HepG2 (cell line): ENCODE data around the gene CHCHD1. TPM values are rescaled to one million over a fixed set of nuclear protein-coding genes. Genes with fewer than 3 reads are reported as not detected.
A peak's percentile ranks its signal among the peaks of the same experiment; 100 is the strongest.

ENCODE experiments used
- GABPA ChIP-seq, 2 experiments: IDR thresholded peaks; 2 replicates each; pipeline ENCODE4 v1.6.1; 2011 to 2016; ENCODE audit warnings: low read depth in 2 of 2, low read length in 1 of 2, missing biosample characterization in 1 of 2, missing genetic modification characterization in 1 of 2
- HBP1 ChIP-seq: IDR thresholded peaks from 2 replicates; pipeline ENCODE4 v1.6.1; 2016; ENCODE audit warnings: low read depth, control low read depth
- HDAC1 ChIP-seq: sonication (generic); formaldehyde crosslinking; IDR thresholded peaks from 2 replicates; pipeline ENCODE4 v1.5.1; 2020; ENCODE audit warnings: mild to moderate bottlenecking, missing genetic modification reagents
- PATZ1 ChIP-seq: sonication (generic); formaldehyde crosslinking; IDR thresholded peaks from 2 replicates; pipeline ENCODE4 v1.4.0; 2020; ENCODE audit warnings: missing genetic modification reagents
- ZFP90 ChIP-seq: sonication (generic); formaldehyde crosslinking; IDR thresholded peaks from 2 replicates; pipeline ENCODE4 v1.8.0; 2022; ENCODE audit warnings: missing genetic modification reagents, mild to moderate bottlenecking, inconsistent platforms, borderline replicate concordance
- ZMYM3 ChIP-seq: sonication (generic); formaldehyde crosslinking; IDR thresholded peaks from 2 replicates; pipeline ENCODE4 v1.5.1; 2020; ENCODE audit warnings: mild to moderate bottlenecking, missing genetic modification reagents
- ZNF18 ChIP-seq: sonication (generic); formaldehyde crosslinking; IDR thresholded peaks from 2 replicates; pipeline ENCODE4 v1.8.0; 2022; ENCODE audit warnings: mild to moderate bottlenecking, missing genetic modification reagents; ENCODE audit not compliant: insufficient replicate concordance
- ZNF570 ChIP-seq: sonication (generic); formaldehyde crosslinking; IDR thresholded peaks from 2 replicates; pipeline ENCODE4 v1.4.0; 2020; ENCODE audit warnings: mild to moderate bottlenecking, missing genetic modification reagents, borderline replicate concordance
- polyA plus RNA-seq, 8 experiments: library from polyadenylated mRNA; depleted of rRNA in 3 of 8; stranded (reverse) in 7 of 8; unstranded in 1 of 8; fragments of >200 nt; fragmentation: Illumina TruSeq in 4 of 8; extraction: Trizol in 4 of 8; gene quantifications; 2 replicates each; pipeline versions ENCODE4 v1.2.1 to v1.2.3, GENCODE V29; 2011 to 2016; ENCODE audit warnings: low read depth in 4 of 8, missing spikeins in 1 of 8, mixed read lengths in 1 of 8; ENCODE audit not compliant: insufficient read depth in 1 of 8
- total RNA-seq, 5 experiments: library from RNA; depleted of rRNA; stranded (reverse); fragments of >200 nt; fragmentation: Illumina TruSeq; extraction: Trizol; gene quantifications; 2 replicates each; pipeline ENCODE4 v1.2.3, GENCODE V29; 2016; ENCODE audit warnings: low read depth in 1 of 5

CHCHD1 gene
- total and polyA plus RNA-seq, 2 of the 13 experiments (the other 11 are each of a cell fraction or from before 2014, with no cell fraction given), result 36.9 to 71.2 TPM

- TF ChIP-seq HBP1 (CRISPR knock-in tag), result no peak
- TF ChIP-seq GABPA (IDR thresholded peaks at IDR 0.05; ENCODE audit: low read depth, low read length), result 0 out of 2 replicates have a peak, but pooled peaks have one; percentile 20
- TF ChIP-seq GABPA (CRISPR knock-in tag; IDR thresholded peaks at IDR 0.05; ENCODE audit: low read depth), result no peak
- peak; percentile 67; the same call in 1 of the 2 replicates for TF ChIP-seq ZMYM3 (CRISPR knock-in tag)
- TF ChIP-seq PATZ1 (CRISPR knock-in tag), result peak; percentile 35; the same call in 1 of the 2 replicates
- TF ChIP-seq ZNF570 (CRISPR knock-in tag), result no peak
- peak; percentile 25 for TF ChIP-seq ZNF18
- TF ChIP-seq HDAC1, result peak; percentile 34; the same call in 1 of the 2 replicates
- TF ChIP-seq ZFP90 (CRISPR knock-in tag), result 0 out of 2 replicates have a peak, but pooled peaks have one; percentile 14
These were observed 29.1 kb downstream of the CHCHD1 start (continued) for GRCh38 chr10:73810735-73811465.
